ENCODE measurements around the gene NUPR1.

DNA sequence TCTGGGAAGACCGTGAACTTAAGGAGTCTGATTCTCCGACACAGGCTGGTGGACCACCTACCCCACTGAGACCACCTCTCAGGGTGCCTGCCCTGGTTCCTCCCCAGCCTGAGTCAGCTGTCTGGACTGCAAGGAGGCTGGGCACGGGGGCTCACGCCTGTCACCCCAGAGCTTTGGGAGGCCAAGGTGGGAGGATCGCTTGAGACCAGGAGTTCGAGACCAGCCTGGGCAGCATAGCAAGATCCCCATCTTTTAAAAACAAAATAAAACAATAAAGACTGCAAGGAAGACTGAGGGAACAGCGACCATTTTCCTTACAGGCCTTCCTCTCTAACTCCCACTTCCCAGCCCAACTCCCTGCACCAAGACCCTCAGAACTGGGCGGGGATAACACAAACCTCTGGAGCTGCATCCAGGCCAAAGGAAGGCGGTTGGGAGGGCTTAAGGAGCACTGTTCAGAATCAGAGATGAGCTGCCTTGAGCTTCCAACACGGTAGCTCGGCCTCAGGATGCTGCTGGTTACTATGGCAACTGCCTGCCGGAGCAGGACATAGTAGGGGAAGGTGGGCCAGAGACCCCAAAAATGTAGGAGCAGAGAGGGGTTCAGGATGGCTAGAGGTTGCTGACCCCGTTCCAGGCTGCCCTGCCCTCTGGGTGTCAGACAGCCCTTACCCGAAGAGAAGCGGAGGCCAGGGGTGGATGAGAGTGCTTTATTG, 40.0 kb downstream of the NUPR1 start:
- TF ChIP-seq, protein P1, sequence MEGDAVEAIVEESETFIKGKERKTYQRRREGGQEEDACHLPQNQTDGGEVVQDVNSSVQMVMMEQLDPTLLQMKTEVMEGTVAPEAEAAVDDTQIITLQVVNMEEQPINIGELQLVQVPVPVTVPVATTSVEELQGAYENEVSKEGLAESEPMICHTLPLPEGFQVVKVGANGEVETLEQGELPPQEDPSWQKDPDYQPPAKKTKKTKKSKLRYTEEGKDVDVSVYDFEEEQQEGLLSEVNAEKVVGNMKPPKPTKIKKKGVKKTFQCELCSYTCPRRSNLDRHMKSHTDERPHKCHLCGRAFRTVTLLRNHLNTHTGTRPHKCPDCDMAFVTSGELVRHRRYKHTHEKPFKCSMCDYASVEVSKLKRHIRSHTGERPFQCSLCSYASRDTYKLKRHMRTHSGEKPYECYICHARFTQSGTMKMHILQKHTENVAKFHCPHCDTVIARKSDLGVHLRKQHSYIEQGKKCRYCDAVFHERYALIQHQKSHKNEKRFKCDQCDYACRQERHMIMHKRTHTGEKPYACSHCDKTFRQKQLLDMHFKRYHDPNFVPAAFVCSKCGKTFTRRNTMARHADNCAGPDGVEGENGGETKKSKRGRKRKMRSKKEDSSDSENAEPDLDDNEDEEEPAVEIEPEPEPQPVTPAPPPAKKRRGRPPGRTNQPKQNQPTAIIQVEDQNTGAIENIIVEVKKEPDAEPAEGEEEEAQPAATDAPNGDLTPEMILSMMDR (IDR thresholded peaks at IDR 0.05; ENCODE audit: low read length) = no peak
- no peak for TF ChIP-seq EZH2 (optimal IDR thresholded peaks at IDR 0.05; ENCODE audit: low read depth, low read length)

Data from MM.1S (cell line).